Activated CD4-positive, CD25-positive, alpha-beta regulatory T cell treated with anti-CD3 and anti-CD28 coated beads, Interleukin-2, amount 50 U/mL, for 16 hours (primary cell): Measurements from ENCODE around the gene RBM8A.

Source experiments
- DNase-seq: peaks from one replicate; pipeline ENCODE4 v3.0.0-alpha.2; 2020; ENCODE audit warnings: low read depth, low spot score

Gene RBM8A

DNA sequence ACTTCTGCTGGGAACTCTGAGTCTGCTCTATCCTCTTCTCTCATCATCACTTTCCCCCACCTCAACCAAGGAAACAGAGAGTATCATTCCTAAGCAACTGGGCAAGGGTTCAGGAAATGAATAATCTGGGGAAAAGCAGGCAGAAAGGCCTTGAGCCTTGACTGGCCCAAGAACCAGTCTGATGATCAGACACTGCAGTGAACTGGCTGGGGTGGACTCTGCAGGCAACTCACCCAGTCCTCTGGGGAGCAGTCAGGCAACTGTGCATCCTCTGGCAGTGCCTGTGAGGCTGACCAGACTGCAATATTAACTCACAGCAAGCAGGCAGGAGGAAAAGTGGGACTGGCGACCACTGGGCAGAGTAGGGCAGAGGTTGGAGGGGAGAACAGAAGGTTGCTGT is 42.6 kb downstream of the RBM8A start:
- DNase-seq = no peak

- DNase-seq = no peak
These were observed 47.5 kb downstream of the RBM8A start for GRCh38 chr1:145879775-145880174.

DNA sequence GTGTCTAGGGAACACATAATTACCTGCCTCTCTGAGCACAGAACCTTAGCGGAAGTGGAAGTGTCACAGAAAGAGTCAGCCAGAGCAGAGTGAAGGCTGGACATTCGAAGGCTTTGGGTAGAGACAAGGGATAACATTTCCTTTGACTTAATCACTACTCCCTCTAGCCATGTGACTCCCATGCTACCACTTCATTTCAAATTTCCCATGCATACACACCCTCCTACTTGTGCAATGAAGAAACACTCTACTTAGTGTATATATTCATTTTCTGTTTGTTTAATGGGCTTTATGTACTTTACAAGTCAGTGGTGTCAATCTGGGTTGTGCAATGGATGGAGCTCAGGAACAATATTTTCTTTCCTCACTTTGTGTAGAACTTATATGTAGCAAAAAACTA is 48.6 kb downstream of the RBM8A start:
- no peak for DNase-seq

DNA sequence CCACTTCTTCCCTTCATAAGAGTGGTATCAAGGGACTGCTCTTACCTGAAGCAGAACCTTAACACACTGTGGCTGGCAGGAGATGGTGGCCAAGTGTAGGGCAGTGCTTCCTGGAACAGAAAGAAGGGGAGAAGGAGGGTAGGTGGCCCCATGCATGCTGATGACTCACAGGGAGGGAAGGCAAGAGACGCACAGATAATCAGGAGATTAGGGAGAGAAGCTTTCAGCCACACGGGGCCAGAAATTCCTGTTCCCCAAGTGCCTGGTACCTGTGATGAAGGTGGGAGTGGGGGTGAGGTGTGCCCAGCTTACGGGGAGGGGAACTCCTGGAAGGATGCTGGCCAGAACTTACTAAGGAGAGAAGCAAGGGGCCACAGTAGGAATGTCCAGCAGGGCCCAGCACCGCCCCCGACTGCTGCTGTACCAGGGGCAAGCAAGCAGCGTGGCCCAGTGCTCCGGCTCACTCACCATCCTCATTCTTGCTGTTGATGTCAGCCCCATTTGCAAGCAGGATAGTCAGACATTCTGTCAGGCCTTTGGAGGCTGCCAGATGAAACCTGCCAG is 49.3 kb downstream of the RBM8A start:
- no peak for DNase-seq

DNA sequence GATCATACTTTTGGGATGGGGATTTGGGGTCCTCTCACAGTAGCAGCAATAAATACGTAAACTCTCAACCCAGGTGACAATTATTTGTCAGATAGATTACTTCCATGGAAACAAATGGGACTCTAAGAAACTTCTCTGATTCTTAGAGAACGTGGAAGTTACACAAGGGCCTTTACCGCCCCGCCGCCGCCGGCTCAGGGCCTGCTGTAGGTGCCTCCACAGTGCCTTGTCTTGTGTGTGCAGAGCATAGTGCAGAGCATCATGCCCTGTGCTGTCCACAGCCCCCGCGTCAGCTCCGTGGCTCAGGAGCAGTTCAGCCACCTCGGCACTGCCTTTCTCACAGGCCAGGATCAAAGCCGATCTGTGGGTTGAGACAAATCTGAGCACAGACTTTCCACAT is 52.6 kb downstream of the RBM8A start:
- no peak for DNase-seq

DNA sequence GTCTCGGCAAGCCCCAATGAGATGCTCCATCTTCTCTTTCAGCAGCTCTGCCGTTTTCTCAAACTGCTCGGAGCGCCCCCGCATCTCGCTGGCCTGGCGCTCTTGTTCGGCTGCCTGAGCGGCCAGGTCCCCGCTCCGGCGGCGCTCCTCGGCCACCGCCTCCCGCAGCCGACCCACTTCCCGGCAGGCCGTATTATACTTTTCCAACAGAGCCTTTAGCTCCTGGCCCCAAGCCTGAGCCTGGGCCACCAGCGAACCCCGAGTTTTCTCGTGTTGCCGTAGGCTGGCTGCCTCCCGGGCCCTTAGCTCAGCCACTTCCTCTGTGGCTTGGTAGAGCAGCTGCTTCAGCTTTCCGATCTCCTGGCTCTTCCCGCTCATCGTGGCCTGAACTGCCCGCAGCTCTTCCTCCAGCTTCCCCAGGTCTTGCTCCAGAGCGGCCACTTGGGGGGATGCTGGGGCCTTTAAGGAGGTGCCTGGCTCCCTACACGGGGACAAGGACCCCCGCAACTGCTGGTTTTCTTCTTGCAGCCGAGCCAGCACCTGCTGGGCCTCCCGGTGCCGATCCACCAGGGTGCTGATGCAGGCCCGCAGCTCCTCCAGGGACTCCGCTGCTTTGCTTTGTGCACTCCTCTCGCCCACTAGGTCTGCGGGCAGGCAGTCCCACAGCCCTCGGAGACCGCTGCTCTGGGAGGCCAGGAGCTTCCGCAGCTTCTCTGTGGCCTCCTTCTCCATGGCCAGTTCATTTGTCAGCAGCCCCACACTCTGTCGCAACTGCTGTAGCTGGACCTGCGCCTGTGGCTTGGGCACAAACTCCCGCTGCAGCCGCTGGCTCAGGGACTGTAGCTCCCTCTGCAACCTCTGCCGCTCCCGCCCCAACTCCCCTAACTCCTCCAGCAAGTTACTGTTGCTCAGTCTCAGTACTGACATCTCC is 55.0 kb downstream of the RBM8A start:
- no peak for DNase-seq
